ENCODE measurements around the gene SSTR3. TPM values are rescaled to one million over a fixed set of nuclear protein-coding genes. Genes with fewer than 3 reads are reported as not detected.
"Not testable (repeated sequence)": the region's sequence is repeated elsewhere in the genome, so short reads cannot be mapped to it uniquely, and the experiment has no call there.

The SSTR3 gene
- total RNA-seq, 1 donor from 2014 or later: not detected

GRCh38 chr22:37256075-37256726 lies 43.9 kb upstream of the SSTR3 start:
- DNase-seq (ENCODE audit: low read depth): no peak
- H3K4me3 ChIP-seq (ENCODE audit: low read depth, low read length): no peak overlapping the region
- TF ChIP-seq CTCF (conservative IDR thresholded peaks at IDR 0.05; ENCODE audit: low read depth, low read length): no peak

- TF ChIP-seq CTCF (conservative IDR thresholded peaks at IDR 0.05; ENCODE audit: low read depth, low read length): no peak
- H3K4me3 ChIP-seq (ENCODE audit: low read depth, low read length): no peak overlapping the region
- DNase-seq (ENCODE audit: low read depth): no peak
Measured at GRCh38 chr22:37255558-37256006, 43.3 kb upstream of the SSTR3 start.

- no peak for TF ChIP-seq CTCF (conservative IDR thresholded peaks at IDR 0.05; ENCODE audit: low read depth, low read length)
- no peak overlapping the region for H3K4me3 ChIP-seq (ENCODE audit: low read depth, low read length)
- no peak for DNase-seq (ENCODE audit: low read depth)
Measured at GRCh38 chr22:37254867-37255233, 42.6 kb upstream of the SSTR3 start.

GRCh38 chr22:37254209-37254866 lies 42.1 kb upstream of the SSTR3 start:
- DNase-seq (ENCODE audit: low read depth): no peak
- H3K4me3 ChIP-seq (ENCODE audit: low read depth, low read length): no peak overlapping the region

GRCh38 chr22:37253126-37253660 lies 40.9 kb upstream of the SSTR3 start:
- no peak for DNase-seq (ENCODE audit: low read depth)
- no peak overlapping the region for H3K4me3 ChIP-seq (ENCODE audit: low read depth, low read length)
- no peak for TF ChIP-seq CTCF (conservative IDR thresholded peaks at IDR 0.05; ENCODE audit: low read depth, low read length)

More at GRCh38 chr22:37254209-37254866, 42.1 kb upstream of the SSTR3 start:
- no peak for TF ChIP-seq CTCF (conservative IDR thresholded peaks at IDR 0.05; ENCODE audit: low read depth, low read length)

- not testable (repeated sequence) for DNase-seq (ENCODE audit: low read depth); H3K4me3 ChIP-seq (ENCODE audit: low read depth, low read length)
Measured at GRCh38 chr22:37251836-37252235, 39.6 kb upstream of the SSTR3 start.

- no peak for TF ChIP-seq CTCF (conservative IDR thresholded peaks at IDR 0.05; ENCODE audit: low read depth, low read length)
- DNase-seq (ENCODE audit: low read depth): no peak
- H3K4me3 ChIP-seq (ENCODE audit: low read depth, low read length): no peak overlapping the region
Measured at GRCh38 chr22:37249986-37250385, 37.7 kb upstream of the SSTR3 start.
